B cell (primary cell): ENCODE data around the gene SCN10A. TPM values are rescaled to one million over a fixed set of nuclear protein-coding genes. Genes with fewer than 3 reads are reported as not detected.

Experiments used
- ATAC-seq: fragments of 200-7000 bp; cut with Tn5 transposase; one replicate; pipeline ENCODE4 v1.10.0; 2021; ENCODE audit warnings: low read depth, mild to moderate bottlenecking, moderate number of reproducible peaks, moderate library complexity
- CTCF ChIA-PET: fragments of 350-600 bp; sonication (Branson Sonifier 250); formaldehyde crosslinking; loops from one replicate; lab custom pipeline; 2021; ENCODE audit warnings: antibody characterized with exemption, inconsistent platforms; lab: Charles Lee
- POLR2A ChIA-PET: fragments of 350-600 bp; sonication (Branson Sonifier 250); formaldehyde crosslinking; loops from one replicate; lab custom pipeline; 2021; ENCODE audit warnings: antibody characterized with exemption; lab: Charles Lee
- DNase-seq: peaks from one replicate; pipeline ENCODE4 v3.0.0; 2013
- H2AFZ ChIP-seq: 2 replicates; pipeline ENCODE4 v1.6.1; 2012; ENCODE audit warnings: mild to moderate bottlenecking, low read depth, low read length; ENCODE audit not compliant: insufficient read depth, poor library complexity, severe bottlenecking
- H3K27ac ChIP-seq, 2 donors: 1 replicate in 1 of 2; 2 replicates in 1 of 2; pipeline ENCODE4 v1.5.1; 2012 to 2013; ENCODE audit warnings: low read length in 2 of 2, mild to moderate bottlenecking in 2 of 2, moderate library complexity in 1 of 2
- H3K27me3 ChIP-seq, 4 experiments: fragments of 200-600 bp in 1 of 4; sonication (generic) in 1 of 4; replicated peaks in 1 of 4; 1 replicate in 2 of 4; 2 replicates in 2 of 4; pipeline versions ENCODE4 v1.6.1 to v1.7.0; 2013 to 2016; ENCODE audit warnings: low read length in 3 of 4, mild to moderate bottlenecking in 2 of 4, mixed read lengths in 1 of 4, moderate library complexity in 1 of 4; ENCODE audit not compliant: insufficient read depth in 4 of 4, control insufficient read depth in 3 of 4; ENCODE audit errors: control extremely low read depth in 1 of 4
- H3K36me3 ChIP-seq, 2 experiments: replicated peaks in 1 of 2; 1 replicate in 1 of 2; 2 replicates in 1 of 2; pipeline versions ENCODE4 v1.6.1 to v1.7.1; 2013; ENCODE audit warnings: low read length in 1 of 2; ENCODE audit not compliant: insufficient read depth in 2 of 2, control insufficient read depth in 1 of 2; ENCODE audit errors: control extremely low read depth in 1 of 2, extremely low read depth in 1 of 2
- H3K4me1 ChIP-seq, 2 donors: fragments of 200-600 bp in 1 of 2; sonication (generic) in 1 of 2; 1 replicate in 1 of 2; 2 replicates in 1 of 2; pipeline versions ENCODE4 v1.5.1 to v1.6.1; 2013 to 2017; ENCODE audit warnings: low read length in 2 of 2; ENCODE audit not compliant: control insufficient read depth in 2 of 2, insufficient read depth in 2 of 2
- H3K4me2 ChIP-seq: replicated peaks from 2 replicates; pipeline ENCODE3; 2012; ENCODE audit warnings: mild to moderate bottlenecking, low read depth, low read length; ENCODE audit not compliant: poor library complexity, severe bottlenecking
- H3K4me3 ChIP-seq, 5 experiments: fragments of 200-600 bp in 1 of 5; sonication (generic) in 1 of 5; 1 replicate in 3 of 5; 2 replicates in 2 of 5; pipeline versions ENCODE4 v1.5.1 to v1.7.0; 2011 to 2016; ENCODE audit warnings: low read length in 4 of 5, mild to moderate bottlenecking in 4 of 5, low read depth in 2 of 5, control low read depth in 1 of 5, moderate library complexity in 1 of 5; ENCODE audit not compliant: insufficient read depth in 1 of 5; ENCODE audit errors: control extremely low read depth in 1 of 5, extremely low read depth in 1 of 5
- H3K79me2 ChIP-seq: fragments of 200-600 bp; sonication (generic); one replicate; pipeline ENCODE4 v1.6.0; 2016; ENCODE audit warnings: low read length; ENCODE audit not compliant: control insufficient read depth, insufficient read depth
- H3K9ac ChIP-seq: fragments of 200-600 bp; sonication (generic); 2 replicates; pipeline ENCODE4 v1.6.1; 2017; ENCODE audit warnings: mild to moderate bottlenecking, low read length, moderate library complexity
- H3K9me3 ChIP-seq, 3 donors: one replicate each; pipeline versions ENCODE4 v1.6.1 to v1.7.1; 2013; ENCODE audit warnings: low read length in 2 of 3; ENCODE audit not compliant: control insufficient read depth in 2 of 3, insufficient read depth in 1 of 3; ENCODE audit errors: control extremely low read depth in 1 of 3
- H4K20me1 ChIP-seq: 2 replicates; pipeline ENCODE4 v1.6.0; 2012; ENCODE audit warnings: mild to moderate bottlenecking, low read length; ENCODE audit not compliant: insufficient read depth, control insufficient read depth, poor library complexity, severe bottlenecking
- H3K27ac Mint-ChIP-seq: one replicate; pipeline ENCODE4 v1.8.0; 2021; ENCODE audit warnings: mixed read lengths
- H3K27me3 Mint-ChIP-seq: one replicate; pipeline ENCODE4 v1.8.0; 2021; ENCODE audit warnings: mixed read lengths
- H3K4me1 Mint-ChIP-seq: one replicate; pipeline ENCODE4 v1.8.0; 2021; ENCODE audit warnings: mixed read lengths
- H3K4me3 Mint-ChIP-seq: one replicate; pipeline ENCODE4 v1.8.0; 2021; ENCODE audit warnings: mixed read lengths
- H3K9me3 Mint-ChIP-seq: one replicate; pipeline ENCODE4 v1.8.0; 2022; ENCODE audit warnings: mixed read lengths; ENCODE audit not compliant: insufficient read depth
- EZH2 ChIP-seq: IDR thresholded peaks from 2 replicates; pipeline ENCODE4 v1.6.1; 2012; ENCODE audit warnings: borderline replicate concordance, low read depth, mild to moderate bottlenecking, moderate library complexity, low read length; ENCODE audit not compliant: insufficient read depth, poor library complexity, severe bottlenecking
- WGBS: methylation state at CpG from one replicate; pipeline ENCODE4 v1.1.5; 2013; ENCODE audit warnings: missing lambda C conversion rate; ENCODE audit not compliant: insufficient coverage; 5-methylcytosine and 5-hydroxymethylcytosine counted together
- intact Hi-C: fragments of 100-400 bp; cut with micrococcal nuclease; formaldehyde crosslinking; loops from one replicate; pipeline ENCODE4 v1.10.0; 2022
- polyA plus RNA-seq: library from polyadenylated mRNA; depleted of rRNA; stranded (reverse); fragments of >200 nt; gene quantifications from 2 replicates; pipeline ENCODE4 v1.2.3, GENCODE V29; 2012
- total RNA-seq, 2 donors: library from RNA; stranded (reverse); fragments of 120-200 nt in 1 of 2; gene quantifications; 1 replicate in 1 of 2; 2 replicates in 1 of 2; pipeline versions ENCODE4 v1.2.3 to v1.2.4, GENCODE V29; 2013 to 2022
- TF ChIP-seq, protein P1 (sequence below): fragments of 200-600 bp; IDR thresholded peaks from one replicate; pipeline ENCODE4 v1.8.0; 2022; ENCODE audit warnings: antibody characterized with exemption, mild to moderate bottlenecking

SCN10A gene
- total and polyA plus RNA-seq, 2 donors (not counting 1 experiment from before 2014, with no cell fraction given), result not detected

DNA sequence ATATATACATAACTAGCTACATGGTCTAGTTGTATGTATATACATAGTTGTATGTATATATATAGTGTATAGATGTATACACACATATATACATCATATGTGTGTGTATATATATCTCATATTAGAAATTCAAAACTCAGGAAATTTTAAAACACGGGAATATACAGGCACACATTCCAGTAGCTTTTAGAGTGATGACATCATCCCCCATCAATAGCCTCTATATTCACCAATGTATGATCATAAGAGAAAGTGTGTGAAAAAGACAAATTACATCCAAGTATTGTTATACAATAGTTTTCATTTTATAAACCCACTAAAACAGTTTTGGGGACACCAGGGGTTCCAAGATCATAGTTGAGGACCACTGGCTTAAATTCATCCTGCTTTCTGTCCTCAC, 23.0 kb downstream of the SCN10A start:
- peaks cover 0 to 2% (median 0%) of the 10 kb centered on the region in 3 donors for H3K9me3 ChIP-seq
- H3K27ac ChIP-seq, result no peak overlapping the region
- no peaks in the 10 kb centered on the region for H4K20me1 ChIP-seq
- H2AFZ ChIP-seq, result no peak overlapping the region
- H3K4me2 ChIP-seq, result no peak overlapping the region
- H3K4me3 ChIP-seq, result no peak overlapping the region
- no CpG with 5 or more reads among the region's 1 CpG for WGBS
- Mint-ChIP-seq H3K27ac (no peak overlapping the region), H3K9me3 (no peaks in the 10 kb centered on the region), H3K27me3 (peaks cover 8% of the 10 kb centered on the region), H3K4me1 (no peaks in the 10 kb centered on the region), H3K4me3 (no peak overlapping the region)
- POLR2A ChIA-PET, result no interaction called here
- H3K9ac ChIP-seq, result no peak overlapping the region
- no peaks in the 10 kb centered on the region for H3K27me3 ChIP-seq
- no peaks in the 10 kb centered on the region for H3K36me3 ChIP-seq
- CTCF ChIA-PET, result no interaction called here
- no peak for TF ChIP-seq EZH2
- TF ChIP-seq, protein P1, sequence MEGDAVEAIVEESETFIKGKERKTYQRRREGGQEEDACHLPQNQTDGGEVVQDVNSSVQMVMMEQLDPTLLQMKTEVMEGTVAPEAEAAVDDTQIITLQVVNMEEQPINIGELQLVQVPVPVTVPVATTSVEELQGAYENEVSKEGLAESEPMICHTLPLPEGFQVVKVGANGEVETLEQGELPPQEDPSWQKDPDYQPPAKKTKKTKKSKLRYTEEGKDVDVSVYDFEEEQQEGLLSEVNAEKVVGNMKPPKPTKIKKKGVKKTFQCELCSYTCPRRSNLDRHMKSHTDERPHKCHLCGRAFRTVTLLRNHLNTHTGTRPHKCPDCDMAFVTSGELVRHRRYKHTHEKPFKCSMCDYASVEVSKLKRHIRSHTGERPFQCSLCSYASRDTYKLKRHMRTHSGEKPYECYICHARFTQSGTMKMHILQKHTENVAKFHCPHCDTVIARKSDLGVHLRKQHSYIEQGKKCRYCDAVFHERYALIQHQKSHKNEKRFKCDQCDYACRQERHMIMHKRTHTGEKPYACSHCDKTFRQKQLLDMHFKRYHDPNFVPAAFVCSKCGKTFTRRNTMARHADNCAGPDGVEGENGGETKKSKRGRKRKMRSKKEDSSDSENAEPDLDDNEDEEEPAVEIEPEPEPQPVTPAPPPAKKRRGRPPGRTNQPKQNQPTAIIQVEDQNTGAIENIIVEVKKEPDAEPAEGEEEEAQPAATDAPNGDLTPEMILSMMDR, result no peak
- ATAC-seq (no peak), DNase-seq (no peak)
- H3K4me1 ChIP-seq, result no peaks in the 10 kb centered on the region
- H3K79me2 ChIP-seq, result no peaks in the 10 kb centered on the region
- intact Hi-C loops, result no loop called here

DNA sequence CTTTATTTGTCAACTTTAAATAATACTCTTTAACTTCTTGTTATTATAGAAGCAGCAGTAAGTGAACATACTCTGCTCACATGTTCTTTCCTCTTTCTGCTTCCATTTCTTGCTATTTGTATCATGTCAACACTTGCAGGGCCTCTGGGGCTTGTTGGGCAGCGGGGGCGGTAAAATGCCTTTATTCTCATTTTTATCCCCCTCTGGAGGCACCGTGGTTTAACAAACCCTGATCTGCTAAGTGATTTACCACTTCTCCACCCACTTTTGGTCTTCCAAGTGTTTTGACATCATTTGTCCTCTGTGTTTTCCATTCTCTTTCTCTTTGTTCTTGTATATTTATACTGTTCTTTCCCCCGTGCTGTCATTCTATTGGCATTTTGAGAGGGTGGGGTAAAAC, 33.9 kb downstream of the SCN10A start:
- no peak overlapping the region for H3K27ac Mint-ChIP-seq
- no peak overlapping the region for H3K4me2 ChIP-seq
- intact Hi-C loops, result no loop called here
- H3K9ac ChIP-seq, result no peak overlapping the region
- TF ChIP-seq, protein P1, result no peak
- no peak for TF ChIP-seq EZH2
- no peaks in the 10 kb centered on the region for H3K27me3 ChIP-seq
- ATAC-seq, result no peak
- ChIA-PET POLR2A (no interaction called here), CTCF (no interaction called here)
- H2AFZ ChIP-seq, result no peak overlapping the region
- no peaks in the 10 kb centered on the region for H3K4me1 ChIP-seq
- H3K27me3 Mint-ChIP-seq, result peaks cover 8% of the 10 kb centered on the region
- no peak overlapping the region for H3K4me3 ChIP-seq
- peaks cover 2% of the 10 kb centered on the region for H3K9me3 Mint-ChIP-seq
- no peaks in the 10 kb centered on the region for H3K79me2 ChIP-seq
- no peaks in the 10 kb centered on the region for H4K20me1 ChIP-seq
- no peak overlapping the region for H3K4me3 Mint-ChIP-seq
- no peaks in the 10 kb centered on the region for H3K36me3 ChIP-seq
- H3K4me1 Mint-ChIP-seq, result no peaks in the 10 kb centered on the region
- H3K27ac ChIP-seq, result no peak overlapping the region
- WGBS, result 56% methylated on average over 3 of the region's 4 CpGs
- no peaks in the 10 kb centered on the region for H3K9me3 ChIP-seq
- no peak for DNase-seq
